DND-41 (cell line): Measurements from ENCODE around the gene RPP25L.
A peak's percentile ranks its signal among the peaks of the same experiment; 100 is the strongest.

Source experiments
- ATAC-seq: fragments of 200-7000 bp; cut with Tn5 transposase; 3 replicates; pipeline ENCODE4 v1.9.1; 2021; ENCODE audit warnings: low read depth; ENCODE audit not compliant: insufficient read depth
- DNase-seq: peaks from one replicate; pipeline ENCODE4 v3.0.0-alpha.2; 2020
- H2AFZ ChIP-seq: 2 replicates; pipeline ENCODE4 v1.6.0; 2012; ENCODE audit warnings: low read depth, low read length
- H3K27ac ChIP-seq: 2 replicates; pipeline ENCODE4 v1.5.1; 2012; ENCODE audit warnings: low read length, inconsistent platforms
- H3K27me3 ChIP-seq: fragments of 200-600 bp; sonication (generic); 2 replicates; pipeline ENCODE4 v1.6.0; 2012; ENCODE audit warnings: low read length, mild to moderate bottlenecking, inconsistent platforms; ENCODE audit not compliant: insufficient read depth, poor library complexity
- H3K36me3 ChIP-seq: 2 replicates; pipeline ENCODE4 v1.5.1; 2012; ENCODE audit warnings: low read length, inconsistent platforms; ENCODE audit not compliant: insufficient read depth
- H3K4me1 ChIP-seq: 2 replicates; pipeline ENCODE4 v1.5.1; 2012; ENCODE audit warnings: mild to moderate bottlenecking, low read length; ENCODE audit not compliant: insufficient read depth
- H3K4me2 ChIP-seq: 2 replicates; pipeline ENCODE4 v1.6.0; 2012; ENCODE audit warnings: mild to moderate bottlenecking, moderate library complexity, low read length, inconsistent platforms; ENCODE audit not compliant: insufficient read depth
- H3K4me3 ChIP-seq, 2 experiments: fragments of 200-600 bp in 1 of 2; shearing (Covaris generic) in 1 of 2; 2 replicates each; pipeline ENCODE4 v1.5.1; 2012 to 2016; ENCODE audit warnings: inconsistent platforms in 2 of 2, low read length in 2 of 2, mild to moderate bottlenecking in 2 of 2, low read depth in 1 of 2, moderate library complexity in 1 of 2
- H3K79me2 ChIP-seq: 2 replicates; pipeline ENCODE4 v1.6.0; 2012; ENCODE audit warnings: low read length, inconsistent platforms; ENCODE audit not compliant: insufficient read depth
- H3K9ac ChIP-seq: 2 replicates; pipeline ENCODE4 v1.6.0; 2012; ENCODE audit warnings: low read depth, mild to moderate bottlenecking, inconsistent platforms, low read length, moderate library complexity
- H3K9me3 ChIP-seq: 2 replicates; pipeline ENCODE4 v1.5.1; 2012; ENCODE audit warnings: low read length, moderate library complexity, mild to moderate bottlenecking, inconsistent platforms; ENCODE audit not compliant: insufficient read depth, severe bottlenecking
- H4K20me1 ChIP-seq: 2 replicates; pipeline ENCODE4 v1.6.0; 2012; ENCODE audit warnings: low read length; ENCODE audit not compliant: insufficient read depth
- EZH2 ChIP-seq: IDR thresholded peaks from 3 replicates; pipeline ENCODE4 v1.6.1; 2012; ENCODE audit warnings: borderline replicate concordance, low read depth, mild to moderate bottlenecking, moderate library complexity, low read length, inconsistent platforms; ENCODE audit not compliant: severe bottlenecking
- TF ChIP-seq, protein P1 (sequence below): IDR thresholded peaks from 2 replicates; pipeline ENCODE4 v1.5.1; 2012; ENCODE audit warnings: borderline replicate concordance, low read length, moderate library complexity, mild to moderate bottlenecking; ENCODE audit not compliant: poor library complexity, severe bottlenecking; ENCODE audit errors: extremely low read depth

The RPP25L gene

DNA sequence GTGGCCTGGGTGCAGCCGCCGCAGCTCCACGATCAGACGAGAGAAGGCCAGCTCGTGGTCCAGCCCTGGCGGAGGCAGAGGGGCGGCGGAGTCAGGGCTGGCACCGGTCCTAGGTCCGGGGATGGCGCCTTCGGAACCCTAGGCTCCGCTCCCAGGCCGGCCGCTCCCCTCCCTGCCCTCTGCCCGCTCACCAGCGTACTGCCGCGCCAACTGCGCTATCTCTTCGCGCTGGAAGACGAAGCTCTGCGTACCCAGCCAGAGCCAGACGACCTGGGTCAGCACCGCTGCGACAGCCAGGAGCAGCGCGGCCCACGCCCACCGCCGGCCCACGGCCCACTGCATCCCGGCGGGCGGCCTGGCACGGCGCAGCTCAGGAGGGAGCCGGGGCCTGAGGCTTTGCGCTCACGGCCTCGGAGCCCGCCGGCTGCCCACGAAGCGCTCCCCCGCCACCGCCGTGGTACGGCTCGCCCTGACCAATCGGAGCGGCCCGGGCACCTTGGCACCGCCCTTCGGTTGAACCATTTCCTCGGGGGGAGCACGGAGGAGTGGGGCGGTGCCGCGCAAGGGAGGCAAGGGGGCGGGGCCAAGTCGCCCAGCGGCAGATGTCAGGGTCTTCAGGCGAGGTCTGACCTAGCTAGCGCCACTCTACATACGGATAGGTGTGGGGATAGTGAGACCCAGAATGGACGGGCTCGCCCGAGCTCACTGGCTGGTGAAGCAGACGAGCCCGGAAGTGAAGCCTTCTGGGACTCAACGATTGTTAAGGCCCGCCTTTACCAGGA, 25.6 kb upstream of the RPP25L start, which contains the start of gene SIGMAR1:
Gene SIGMAR1 (minus strand): TSS at position 432 of the 782 bp plus-strand sequence. CDS start 90 bp downstream, at position 342.
- Histone ChIP-seq H3K36me3 (peaks cover 15% of the 10 kb centered on the region), H3K9ac (peak within 1 kb of the TSS; percentile 88), H3K79me2 (peaks cover 25% of the 10 kb centered on the region), H3K27me3 (no peaks in the 10 kb centered on the region), H3K27ac (peak within 1 kb of the TSS; percentile 76), H3K4me1 (peaks cover 33% of the 10 kb centered on the region), H4K20me1 (peaks cover 16% of the 10 kb centered on the region), H2AFZ (peak within 1 kb of the TSS; percentile 87), H3K4me2 (peak within 1 kb of the TSS; percentile 87), H3K9me3 (no peaks in the 10 kb centered on the region), H3K4me3 (peak within 1 kb of the TSS; percentile 50 to 69; a peak in 3 of 4 replicates)
- peak; percentile 87 for ATAC-seq
- DNase-seq, result peak; percentile 92
- TF ChIP-seq, protein P1, sequence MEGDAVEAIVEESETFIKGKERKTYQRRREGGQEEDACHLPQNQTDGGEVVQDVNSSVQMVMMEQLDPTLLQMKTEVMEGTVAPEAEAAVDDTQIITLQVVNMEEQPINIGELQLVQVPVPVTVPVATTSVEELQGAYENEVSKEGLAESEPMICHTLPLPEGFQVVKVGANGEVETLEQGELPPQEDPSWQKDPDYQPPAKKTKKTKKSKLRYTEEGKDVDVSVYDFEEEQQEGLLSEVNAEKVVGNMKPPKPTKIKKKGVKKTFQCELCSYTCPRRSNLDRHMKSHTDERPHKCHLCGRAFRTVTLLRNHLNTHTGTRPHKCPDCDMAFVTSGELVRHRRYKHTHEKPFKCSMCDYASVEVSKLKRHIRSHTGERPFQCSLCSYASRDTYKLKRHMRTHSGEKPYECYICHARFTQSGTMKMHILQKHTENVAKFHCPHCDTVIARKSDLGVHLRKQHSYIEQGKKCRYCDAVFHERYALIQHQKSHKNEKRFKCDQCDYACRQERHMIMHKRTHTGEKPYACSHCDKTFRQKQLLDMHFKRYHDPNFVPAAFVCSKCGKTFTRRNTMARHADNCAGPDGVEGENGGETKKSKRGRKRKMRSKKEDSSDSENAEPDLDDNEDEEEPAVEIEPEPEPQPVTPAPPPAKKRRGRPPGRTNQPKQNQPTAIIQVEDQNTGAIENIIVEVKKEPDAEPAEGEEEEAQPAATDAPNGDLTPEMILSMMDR, result no peak
- TF ChIP-seq EZH2, result no peak

DNA sequence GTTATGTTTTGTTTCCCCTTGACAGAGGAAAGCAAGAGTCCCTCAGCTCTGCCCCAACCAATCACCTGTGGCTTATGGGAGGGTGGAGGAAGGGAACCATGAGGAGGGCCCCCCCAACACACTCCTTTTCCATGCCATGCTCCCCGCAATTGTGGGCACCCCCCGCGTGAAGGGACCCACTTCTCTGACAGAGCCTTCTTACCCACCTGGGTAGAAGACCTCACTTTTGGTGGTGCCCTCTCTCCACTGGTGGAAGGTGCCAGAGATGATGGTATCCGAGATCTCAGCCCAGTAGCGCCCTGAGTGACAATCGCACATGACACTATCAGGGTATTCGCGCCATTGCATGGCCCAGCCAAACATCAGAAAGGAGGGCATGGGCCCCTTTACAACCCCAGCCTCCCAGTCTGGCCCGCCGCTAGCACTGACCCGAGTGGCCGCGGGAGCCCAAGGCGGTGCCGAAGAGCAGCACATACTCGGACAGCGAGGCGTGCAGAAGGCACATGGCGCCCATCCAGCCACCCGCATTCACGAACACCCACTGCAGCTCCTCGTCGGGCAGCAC, 25.0 kb upstream of the RPP25L start:
- peak; percentile 31 for DNase-seq

DNA sequence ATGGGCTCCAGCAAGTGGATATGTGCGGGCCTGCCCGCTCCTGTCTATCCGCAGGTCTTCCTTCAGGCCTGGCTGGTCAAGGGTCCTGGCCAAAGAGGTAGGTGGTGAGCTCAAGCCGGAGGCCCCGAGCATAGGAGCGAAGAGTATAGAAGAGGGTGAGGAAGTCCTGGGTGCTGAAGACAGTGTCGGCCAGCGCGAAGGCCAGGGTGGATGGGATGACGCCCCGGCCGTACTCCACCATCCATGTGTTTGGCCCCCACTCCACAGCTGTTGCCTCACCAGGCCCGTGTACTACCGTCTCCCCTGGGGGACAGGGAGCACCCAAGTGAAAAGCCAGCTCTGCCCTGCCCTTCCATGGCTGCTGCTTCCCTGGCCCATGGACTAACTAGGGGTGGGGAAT, 23.7 kb upstream of the RPP25L start:
- H4K20me1 ChIP-seq, result peaks cover 16% of the 10 kb centered on the region
- ATAC-seq, result no peak
- H3K4me1 ChIP-seq, result peaks cover 33% of the 10 kb centered on the region
- no peaks in the 10 kb centered on the region for H3K27me3 ChIP-seq
- H3K4me3 ChIP-seq, result peak overlapping the region in 1 of 2 experiments; percentile 69; a peak in 2 of 4 replicates
- H2AFZ ChIP-seq, result no peak overlapping the region
- peak overlapping the region; percentile 87 for H3K4me2 ChIP-seq
- no peak overlapping the region for H3K27ac ChIP-seq
- peaks cover 25% of the 10 kb centered on the region for H3K79me2 ChIP-seq
- peaks cover 15% of the 10 kb centered on the region for H3K36me3 ChIP-seq
- no peaks in the 10 kb centered on the region for H3K9me3 ChIP-seq
- no peak for DNase-seq
- TF ChIP-seq, protein P1, result no peak
- TF ChIP-seq EZH2, result no peak
- H3K9ac ChIP-seq, result peak overlapping the region; percentile 28

More for the DNA sequence above, 25.0 kb upstream of the RPP25L start:
- H2AFZ ChIP-seq, result peak overlapping the region; percentile 87
- peaks cover 15% of the 10 kb centered on the region for H3K36me3 ChIP-seq
- H3K27me3 ChIP-seq, result no peaks in the 10 kb centered on the region
- H3K9me3 ChIP-seq, result no peaks in the 10 kb centered on the region
- H4K20me1 ChIP-seq, result peaks cover 16% of the 10 kb centered on the region
- H3K4me1 ChIP-seq, result peaks cover 33% of the 10 kb centered on the region
- H3K4me3 ChIP-seq, result peak overlapping the region; percentile 50 to 69; a peak in 3 of 4 replicates
- ATAC-seq, result peak; percentile 11; the same call in 2 of the 3 replicates
- peak overlapping the region; percentile 87 for H3K4me2 ChIP-seq
- peaks cover 25% of the 10 kb centered on the region for H3K79me2 ChIP-seq
- H3K27ac ChIP-seq, result peak overlapping the region; percentile 76
- peak overlapping the region; percentile 88 for H3K9ac ChIP-seq
- TF ChIP-seq, protein P1, result no peak
- no peak for TF ChIP-seq EZH2
